A549 treated with dexamethasone at 1 μM for 4 hours (cell line): Measurements from ENCODE around the gene FOXQ1. TPM values are rescaled to one million over a fixed set of nuclear protein-coding genes. Genes with fewer than 3 reads are reported as not detected.

ENCODE experiments used
- total RNA-seq: library from RNA; stranded (reverse); fragments of 200-300 nt; extraction: Qiagen RNA extraction; gene quantifications from 5 replicates; pipeline ENCODE4 v1.2.3, GENCODE V29; 2022

Gene FOXQ1, protein sequence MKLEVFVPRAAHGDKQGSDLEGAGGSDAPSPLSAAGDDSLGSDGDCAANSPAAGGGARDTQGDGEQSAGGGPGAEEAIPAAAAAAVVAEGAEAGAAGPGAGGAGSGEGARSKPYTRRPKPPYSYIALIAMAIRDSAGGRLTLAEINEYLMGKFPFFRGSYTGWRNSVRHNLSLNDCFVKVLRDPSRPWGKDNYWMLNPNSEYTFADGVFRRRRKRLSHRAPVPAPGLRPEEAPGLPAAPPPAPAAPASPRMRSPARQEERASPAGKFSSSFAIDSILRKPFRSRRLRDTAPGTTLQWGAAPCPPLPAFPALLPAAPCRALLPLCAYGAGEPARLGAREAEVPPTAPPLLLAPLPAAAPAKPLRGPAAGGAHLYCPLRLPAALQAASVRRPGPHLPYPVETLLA
- 3.5 to 5.8 TPM (median 5.5 TPM) in 5 replicates for total RNA-seq

GRCh38 chr6:1311400-1312202 is at the start of gene FOXQ1:
Gene FOXQ1 (plus strand): TSS chr6:1312098. CDS start chr6:1312705, 607 bp downstream.

Other genes starting within 250 kb of the FOXQ1 start
- 15.1 to 19.5 TPM (median 18.9 TPM) in 5 replicates for gene FOXF2, start 77.5 kb downstream of the FOXQ1 start, total RNA-seq